Measurements from ENCODE around the gene PLEKHD1.

PLEKHD1 gene

DNA sequence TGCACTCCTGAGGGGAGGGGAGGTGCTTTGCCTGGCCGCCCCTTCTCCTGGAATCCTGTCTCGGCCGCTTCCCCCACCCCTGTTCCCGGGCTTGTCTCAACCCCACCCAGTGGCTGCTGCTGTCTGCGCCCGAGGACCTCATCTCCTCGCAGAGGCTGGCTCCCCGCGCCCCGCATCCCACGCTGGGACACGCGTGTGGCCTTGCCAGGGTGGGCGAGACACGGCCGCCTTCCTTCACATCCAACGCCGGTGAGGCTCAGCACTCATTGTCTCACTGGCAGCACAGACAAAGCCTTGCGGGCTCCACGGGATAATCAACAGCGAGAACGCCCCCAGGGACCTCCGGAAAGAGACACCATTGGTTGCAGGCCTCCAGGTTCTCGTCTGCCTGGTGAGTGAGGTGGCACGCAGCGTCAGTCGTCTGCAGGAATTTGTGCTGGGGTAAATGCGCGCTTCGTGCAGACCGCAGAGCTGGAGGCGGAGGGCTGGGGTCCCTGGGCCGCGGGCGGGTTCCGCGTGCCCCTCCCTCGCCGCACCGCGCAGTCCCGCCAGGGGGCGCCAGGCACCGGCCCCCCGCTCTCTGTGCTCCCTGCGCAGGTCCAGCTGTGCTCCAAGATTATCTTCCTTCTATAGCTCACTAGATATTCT, 63.3 kb downstream of the PLEKHD1 start:
- DNase-seq (ENCODE audit: low read depth in 2 of 2, low spot score in 1 of 2): no peak

DNA sequence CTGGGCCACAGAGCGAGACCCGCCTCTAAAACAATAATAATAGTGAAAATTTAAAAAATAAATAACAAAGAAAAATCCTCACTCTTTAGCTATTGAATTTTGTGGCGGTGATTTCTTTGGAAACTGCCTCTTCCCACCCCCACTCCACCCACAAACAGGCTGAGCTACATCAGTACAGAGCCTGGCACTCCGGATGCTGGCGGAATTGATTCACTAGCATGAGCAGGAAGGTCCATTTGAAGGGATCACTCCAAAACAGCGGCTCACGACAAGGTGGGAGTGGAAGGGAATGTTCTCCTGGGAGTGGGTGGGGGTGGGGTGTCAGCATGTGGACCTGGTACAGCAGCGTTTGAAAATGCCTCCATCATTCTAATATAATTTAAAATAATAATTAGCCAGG, 64.0 kb downstream of the PLEKHD1 start:
- DNase-seq (ENCODE audit: low read depth in 2 of 2, low spot score in 1 of 2): no peak

DNA sequence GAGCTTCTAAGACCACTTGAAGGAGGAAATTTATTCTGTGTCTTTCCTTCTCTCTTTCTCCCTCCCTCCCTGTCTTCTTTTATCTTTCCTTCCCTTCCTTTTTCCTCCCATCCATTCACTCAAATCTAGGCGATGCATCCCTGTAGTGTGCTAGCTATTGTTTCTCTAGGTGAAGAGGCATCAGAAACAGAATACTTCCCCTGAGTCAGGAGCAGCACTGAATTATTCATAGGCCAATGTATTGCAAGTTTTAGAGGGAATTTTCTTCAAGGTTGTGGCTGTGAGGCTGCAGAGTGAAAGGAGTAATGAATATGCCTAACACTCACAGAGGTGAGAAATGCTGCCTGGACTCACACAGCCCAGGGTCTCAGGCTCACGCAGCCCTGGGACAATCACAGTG, 67.0 kb downstream of the PLEKHD1 start:
- DNase-seq (ENCODE audit: low read depth in 2 of 2, low spot score in 1 of 2): no peak

DNA sequence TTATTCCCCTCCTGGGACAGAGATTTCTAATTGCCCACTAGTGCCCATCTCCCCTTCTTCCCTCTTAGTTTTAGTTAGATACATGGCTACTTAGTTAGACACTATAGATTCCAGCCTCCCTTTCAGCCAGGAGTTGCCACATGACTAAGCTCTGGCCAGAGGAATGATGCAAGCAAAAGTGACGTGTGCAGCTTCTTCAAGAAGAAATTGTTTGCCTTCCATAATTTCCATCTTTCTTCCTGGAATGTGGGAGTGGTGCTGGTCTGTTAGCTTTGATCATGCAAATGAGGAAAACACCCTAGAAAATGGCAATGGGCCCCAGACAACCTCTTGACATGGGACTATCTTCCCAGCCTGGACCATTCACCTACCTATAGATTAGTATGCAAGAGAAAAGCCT, 68.7 kb downstream of the PLEKHD1 start:
- DNase-seq (ENCODE audit: low read depth in 2 of 2, low spot score in 1 of 2): no peak

DNA sequence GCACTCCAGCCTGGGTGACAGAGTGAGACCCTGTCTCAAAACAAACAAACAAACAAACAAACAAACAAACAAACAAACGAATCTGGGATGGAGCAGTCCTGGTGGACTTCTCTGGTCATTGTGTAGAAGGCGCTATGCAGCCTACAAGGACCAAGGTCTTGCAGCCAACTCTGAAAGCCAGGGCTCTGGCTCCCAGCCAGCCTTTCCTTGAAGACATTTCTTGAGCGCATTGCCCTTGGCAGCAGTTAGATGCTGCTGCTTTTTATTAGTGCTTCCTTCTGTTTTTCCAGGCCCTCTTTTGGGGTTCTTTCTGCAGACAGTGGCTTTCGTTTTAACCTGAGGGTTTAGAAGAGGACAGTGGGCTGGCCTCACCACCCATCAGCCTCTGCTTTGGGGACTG, 70.0 kb downstream of the PLEKHD1 start:
- DNase-seq (ENCODE audit: low read depth in 2 of 2, low spot score in 1 of 2): no peak

DNA sequence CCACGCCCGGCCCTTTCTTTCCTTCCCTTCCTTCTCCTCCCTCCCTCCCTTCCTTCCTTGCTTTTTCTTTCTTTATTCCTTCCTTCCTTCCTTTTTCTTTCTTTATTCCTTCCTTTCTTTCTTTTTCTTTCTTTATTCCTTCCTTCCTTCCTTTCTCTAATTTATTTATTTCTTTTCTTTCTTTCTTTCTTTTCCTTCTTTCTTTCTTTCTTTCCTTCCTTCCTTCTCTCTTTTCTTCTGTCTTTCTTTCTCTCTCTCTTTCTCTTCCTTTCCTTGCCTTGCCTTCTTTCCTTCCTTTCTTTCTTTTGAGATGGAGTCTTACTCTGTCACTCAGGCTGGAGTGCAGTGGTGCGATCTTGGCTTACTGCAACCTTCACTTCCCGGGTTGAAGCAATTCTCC, 74.2 kb downstream of the PLEKHD1 start:
- DNase-seq (ENCODE audit: low read depth in 2 of 2, low spot score in 1 of 2): no peak

DNA sequence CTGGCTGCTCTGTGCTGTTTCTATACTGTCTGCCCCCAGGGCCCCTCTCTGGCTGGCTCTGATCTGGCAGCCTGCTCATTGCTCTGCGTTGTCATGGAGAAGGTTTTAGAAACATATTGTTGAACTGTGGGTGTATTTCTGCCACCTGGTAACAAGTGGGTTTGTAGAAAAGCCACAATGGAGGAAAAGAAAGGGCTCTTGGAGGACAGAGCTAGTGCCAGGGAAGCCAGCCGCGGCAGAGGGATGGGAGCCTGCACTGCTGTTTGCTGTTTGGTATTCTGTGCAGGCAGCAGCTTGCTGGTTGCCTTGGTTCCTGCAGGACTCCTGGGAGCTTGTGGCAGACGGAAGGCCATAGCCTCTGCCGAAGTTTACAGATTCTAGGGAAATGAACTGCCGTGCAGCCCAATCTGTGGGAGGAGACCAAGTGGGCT, 75.1 kb downstream of the PLEKHD1 start:
- no peak for DNase-seq (ENCODE audit: low read depth in 2 of 2, low spot score in 1 of 2)

DNA sequence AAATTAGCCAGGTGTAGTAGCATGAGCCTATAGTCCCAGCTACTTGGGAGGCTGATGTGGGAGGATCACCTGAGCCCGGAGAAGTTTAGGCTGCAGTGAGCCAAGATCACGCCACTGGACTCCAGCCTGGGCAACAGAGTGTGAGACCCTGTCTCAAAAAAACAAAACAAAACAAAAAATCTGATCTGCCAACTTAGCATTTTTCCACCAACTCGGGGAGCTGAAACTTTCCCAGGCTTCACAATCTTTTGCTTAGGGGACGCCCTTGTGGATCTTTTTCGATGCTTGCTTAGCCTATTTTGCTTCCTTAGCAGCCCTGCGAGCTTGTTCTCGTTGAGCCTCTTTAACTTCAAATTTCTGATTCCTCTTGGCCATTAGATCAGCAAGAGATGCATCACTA, 76.3 kb downstream of the PLEKHD1 start:
- no peak for DNase-seq (ENCODE audit: low read depth in 2 of 2, low spot score in 1 of 2)

DNA sequence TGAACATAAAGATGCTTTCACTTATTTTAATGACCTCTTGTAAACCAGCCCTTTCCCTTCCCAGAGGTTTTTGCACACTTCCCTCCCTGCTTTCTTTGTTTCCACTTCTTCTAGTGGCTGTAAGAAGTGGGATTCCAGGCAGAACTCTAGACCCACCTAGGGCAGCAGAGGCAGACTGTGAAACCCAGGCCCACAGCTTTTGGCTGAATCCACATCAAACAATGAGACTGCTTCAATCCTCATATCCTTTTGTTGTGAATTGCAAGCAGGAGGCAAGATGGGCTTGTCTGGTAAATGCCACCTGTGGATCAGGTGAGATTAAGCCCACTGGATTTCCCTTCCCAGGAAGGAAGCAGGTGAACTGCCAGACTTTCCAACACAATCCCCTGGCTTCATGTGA, 77.4 kb downstream of the PLEKHD1 start:
- no peak for DNase-seq (ENCODE audit: low read depth in 2 of 2, low spot score in 1 of 2)

DNA sequence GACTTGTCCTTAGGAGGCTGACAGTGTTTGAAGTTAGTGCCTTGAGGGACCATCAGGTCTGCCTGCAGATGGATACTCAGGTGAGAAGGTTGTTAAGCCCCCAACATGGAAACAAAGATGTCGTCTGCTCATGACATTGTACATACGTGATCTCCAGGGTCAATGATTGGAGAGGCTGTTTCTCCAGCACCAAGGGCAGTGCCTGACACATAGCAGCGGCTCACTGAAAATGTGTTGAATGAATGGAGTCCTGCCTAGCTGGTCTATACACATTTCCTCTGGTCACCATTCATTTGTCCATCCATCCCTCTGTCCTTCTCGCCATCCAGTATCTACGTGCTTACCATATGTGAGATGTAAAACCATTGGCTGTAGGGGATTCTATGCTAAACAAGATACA, 83.0 kb downstream of the PLEKHD1 start:
- no peak for DNase-seq (ENCODE audit: low read depth in 2 of 2, low spot score in 1 of 2)

DNA sequence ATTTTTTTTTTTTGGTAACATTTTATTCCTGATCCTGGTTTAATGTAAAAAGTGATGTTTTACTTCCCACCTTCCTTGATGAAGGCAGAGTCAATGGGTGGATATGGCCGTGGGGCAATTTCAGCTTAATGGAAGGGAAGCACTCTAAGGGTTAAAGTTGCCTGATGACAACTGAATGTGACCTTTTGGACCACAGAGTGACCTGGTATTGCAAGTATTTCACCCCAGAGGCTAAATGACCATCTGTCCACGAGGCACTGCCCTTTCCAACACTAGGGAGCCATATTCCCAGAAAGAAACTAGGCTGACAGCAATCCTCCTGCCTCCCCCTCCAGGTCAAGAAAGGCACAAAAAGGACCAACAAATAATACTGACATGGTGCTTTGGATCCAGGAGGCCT, 85.3 kb downstream of the PLEKHD1 start:
- no peak for DNase-seq (ENCODE audit: low read depth in 2 of 2, low spot score in 1 of 2)

DNA sequence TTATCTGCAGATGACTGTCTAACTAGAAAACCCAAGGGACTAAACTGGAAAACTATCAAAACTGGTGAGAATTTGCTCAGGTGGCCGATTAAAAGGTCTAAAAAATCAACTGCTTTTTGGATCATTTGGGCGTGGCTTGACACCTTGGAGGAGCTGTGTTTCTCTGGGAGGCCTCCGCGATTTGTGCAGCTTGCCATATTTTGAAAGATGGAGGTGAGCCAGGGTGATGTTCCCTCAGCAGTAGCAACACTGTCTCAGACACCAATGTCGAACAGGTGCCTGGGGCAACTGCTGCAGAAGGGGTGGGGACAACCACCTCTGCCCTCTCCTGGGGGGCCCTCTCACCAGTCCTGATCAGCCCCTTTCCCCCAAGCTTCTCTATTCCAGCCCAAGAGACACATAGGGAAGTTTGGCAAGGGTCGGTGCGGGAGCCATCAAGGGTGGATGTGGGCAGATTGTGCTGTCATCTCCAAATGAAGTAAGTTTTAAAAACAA, 86.4 kb downstream of the PLEKHD1 start:
- no peak for DNase-seq (ENCODE audit: low read depth in 2 of 2, low spot score in 1 of 2)

DNA sequence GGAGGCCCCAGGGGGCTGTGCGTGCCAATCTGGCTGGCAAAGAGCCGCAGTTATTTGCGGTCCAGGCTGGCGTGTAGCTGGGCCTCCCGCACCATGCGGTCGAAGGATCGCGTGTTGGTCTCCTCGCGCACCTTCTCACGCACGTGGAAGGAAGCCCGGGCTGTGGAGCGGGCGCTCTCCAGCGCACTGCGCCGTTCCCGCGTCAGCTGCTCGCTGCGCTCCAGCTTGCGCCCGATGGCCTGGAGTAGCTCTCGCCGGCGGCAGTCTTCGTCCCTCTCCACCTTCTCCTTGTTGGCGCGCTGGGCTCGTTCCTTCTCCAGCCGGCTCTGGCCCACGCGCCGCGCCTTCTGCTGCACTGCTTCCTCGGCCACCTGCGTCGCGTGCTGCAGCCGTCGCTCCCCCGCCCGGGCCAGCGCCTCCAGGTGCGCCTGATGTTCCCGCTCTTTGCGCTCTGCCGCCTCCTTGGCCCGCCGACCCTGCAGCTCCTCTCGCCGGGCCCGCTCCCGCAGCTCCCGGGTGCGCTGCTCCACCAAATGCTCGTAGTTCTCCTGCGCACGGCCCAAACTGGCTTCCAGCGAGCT, 87.0 kb downstream of the PLEKHD1 start:
- DNase-seq (ENCODE audit: low read depth in 2 of 2, low spot score in 1 of 2): no peak

DNA sequence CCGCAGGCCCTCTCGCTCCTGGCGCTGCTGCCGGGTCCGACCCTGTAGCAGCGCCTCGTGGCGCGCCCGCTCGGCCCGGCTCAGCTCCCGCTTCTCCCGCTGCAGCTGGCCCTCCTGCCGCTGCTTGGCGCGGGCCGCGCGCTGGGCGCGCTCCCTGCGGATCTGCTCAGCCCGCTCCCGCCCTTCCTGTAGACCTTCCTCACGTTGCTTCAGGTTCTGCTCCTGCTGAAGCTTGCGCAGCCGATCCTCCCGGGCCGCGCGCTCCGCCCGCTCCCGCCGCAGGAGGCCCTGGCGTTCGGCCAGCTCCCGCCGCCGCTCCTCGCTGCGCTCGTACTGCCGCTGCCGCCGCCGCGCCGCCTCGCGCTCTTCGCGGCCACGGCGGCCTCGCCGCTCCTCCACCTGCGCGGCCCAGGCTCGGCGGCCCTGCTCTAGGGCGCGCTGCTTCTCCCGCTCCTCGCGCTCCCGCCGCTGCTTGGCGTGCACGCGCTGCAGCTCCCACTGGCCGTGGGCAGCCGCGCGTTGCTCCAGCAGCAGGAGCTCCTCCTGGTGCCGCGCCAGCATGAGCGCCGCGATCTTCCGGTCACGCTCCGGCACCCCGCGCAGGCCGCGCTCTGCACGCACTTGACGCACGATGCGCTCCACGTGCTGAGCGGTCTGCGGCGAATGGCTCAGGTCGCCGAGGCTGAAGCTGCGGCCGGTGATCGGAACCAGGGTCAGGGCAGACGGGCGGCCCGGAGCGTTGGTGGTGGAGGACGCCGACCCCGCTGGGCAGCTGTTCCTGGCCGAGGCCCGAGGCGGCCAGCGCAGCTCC, 87.7 kb downstream of the PLEKHD1 start:
- no peak for DNase-seq (ENCODE audit: low read depth in 2 of 2, low spot score in 1 of 2)

DNA sequence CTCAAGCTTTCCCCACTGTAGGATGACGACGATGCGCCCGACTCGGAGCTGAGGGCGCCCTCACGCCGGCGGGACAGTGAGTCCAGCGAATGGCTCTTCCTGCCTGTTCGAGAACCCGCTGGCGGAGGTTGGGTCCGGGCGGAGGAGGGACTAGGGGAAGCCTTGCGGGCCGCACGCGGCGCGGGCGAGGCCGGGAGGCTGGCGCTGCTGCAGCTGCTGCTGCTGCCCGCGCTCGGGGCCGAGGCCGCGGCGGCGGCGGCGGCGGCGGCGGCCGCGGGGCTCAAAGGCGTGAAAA, 88.3 kb downstream of the PLEKHD1 start:
- no peak for DNase-seq (ENCODE audit: low read depth in 2 of 2, low spot score in 1 of 2)

DNA sequence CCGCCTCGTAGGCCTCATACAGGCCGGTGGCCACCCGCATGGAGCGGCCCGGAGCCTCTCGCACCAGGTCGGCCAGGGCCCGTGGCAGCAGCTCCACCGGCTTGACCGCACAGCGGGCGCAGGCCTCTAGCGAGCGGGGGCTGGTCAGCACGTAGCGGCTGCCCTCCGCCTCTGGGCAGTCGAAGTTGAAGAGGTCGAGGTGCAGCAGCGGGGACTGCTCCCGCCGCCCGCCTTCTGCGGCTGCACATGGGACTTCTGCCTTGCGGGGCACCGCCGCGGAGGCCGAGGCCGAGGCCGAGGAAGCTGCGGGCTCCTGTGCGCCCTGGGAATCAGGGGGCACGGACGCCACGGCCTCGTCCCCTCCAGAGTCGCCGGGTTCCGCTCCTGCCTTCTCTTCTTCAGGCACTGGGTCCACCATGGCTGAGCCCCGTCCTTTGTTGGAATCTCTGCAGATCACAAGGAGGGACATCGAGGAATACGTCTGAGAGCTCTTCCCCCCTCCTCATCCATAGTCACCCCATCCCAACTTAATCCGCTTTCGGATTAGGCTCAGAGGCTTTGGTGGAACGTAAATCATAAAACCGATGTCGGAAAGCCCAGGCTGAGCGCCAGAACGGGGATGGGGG, 88.8 kb downstream of the PLEKHD1 start:
- no peak for DNase-seq (ENCODE audit: low read depth in 2 of 2, low spot score in 1 of 2)

DNA sequence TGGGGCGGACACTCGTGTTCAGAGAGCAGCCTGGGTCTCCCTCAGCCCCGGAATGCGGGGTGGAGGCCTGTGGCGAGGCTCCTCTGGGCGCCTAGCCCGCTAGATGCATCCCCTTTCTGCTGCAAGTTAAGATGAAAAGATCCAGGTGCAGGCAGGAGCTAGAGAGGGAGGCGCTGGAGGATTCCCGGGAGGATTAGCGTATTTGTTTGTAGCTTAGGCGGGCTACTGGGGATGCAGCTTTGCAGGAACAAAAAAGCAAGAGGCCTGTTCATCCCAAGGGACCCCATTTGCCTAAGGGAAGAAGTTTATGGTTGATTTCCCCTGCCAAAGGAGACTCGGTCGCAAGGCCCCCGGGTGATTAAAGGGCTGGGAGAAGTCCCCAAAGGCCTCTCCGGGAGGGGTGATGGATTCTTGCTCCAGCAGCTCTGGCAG, 89.3 kb downstream of the PLEKHD1 start:
- DNase-seq (ENCODE audit: low read depth in 2 of 2, low spot score in 1 of 2): no peak

DNA sequence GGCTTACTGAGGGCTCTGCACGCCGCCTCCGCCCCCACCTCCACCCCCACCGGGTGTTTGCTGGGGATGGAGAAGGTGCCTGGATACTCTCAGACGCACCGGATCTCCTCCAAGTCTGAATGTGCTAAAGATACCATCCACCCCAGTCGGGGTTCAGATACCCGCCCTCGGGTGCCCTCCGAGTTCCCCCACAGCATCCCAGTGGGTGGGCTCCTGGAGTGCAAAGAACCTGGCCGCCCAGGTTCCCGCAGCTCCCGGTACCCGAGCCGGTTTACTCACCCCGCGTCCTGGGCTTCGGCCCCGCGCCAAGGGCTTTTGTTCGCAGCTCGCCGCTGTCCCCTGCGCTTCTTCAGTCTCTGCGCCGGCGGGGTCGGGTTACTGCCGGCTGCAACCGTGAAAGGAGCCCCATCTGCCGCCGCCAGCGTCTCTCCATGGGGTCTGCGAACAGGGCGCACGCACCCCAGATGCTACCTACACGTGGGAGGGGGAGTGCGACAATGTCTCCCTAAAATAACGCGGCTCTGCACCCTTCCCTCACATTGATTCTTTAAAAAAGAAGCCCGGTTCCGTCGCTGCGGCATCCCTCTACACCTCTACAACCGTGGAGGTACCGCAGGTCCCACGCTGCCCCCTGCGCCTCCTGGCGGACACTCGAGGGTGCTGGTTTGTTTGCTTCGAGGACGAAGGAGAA, 89.9 kb downstream of the PLEKHD1 start, which contains the start of gene CCDC177:
TSS of gene CCDC177 (minus strand) at position 609 of the 691 bp plus-strand sequence. CDS start 1,249 bp downstream, outside the sequence.
- peak; percentile 46 to 59 for DNase-seq (ENCODE audit: low read depth in 2 of 2, low spot score in 1 of 2)

DNA sequence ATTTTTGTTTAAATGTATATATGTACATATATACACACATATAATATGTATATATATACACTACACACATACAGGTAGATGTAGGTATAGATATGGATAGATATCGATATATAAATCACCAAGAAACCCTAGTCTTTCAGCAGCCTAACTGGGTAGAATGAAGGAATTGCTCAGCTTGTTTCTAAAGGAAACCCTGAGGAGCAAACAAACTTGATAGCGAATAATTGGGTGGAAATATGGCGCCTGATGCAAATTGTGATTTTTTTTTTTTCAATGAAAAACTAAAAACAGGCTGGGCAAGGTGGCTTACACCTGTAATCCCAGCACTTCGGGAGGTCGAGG, 90.4 kb downstream of the PLEKHD1 start:
- no peak for DNase-seq (ENCODE audit: low read depth in 2 of 2, low spot score in 1 of 2)

DNA sequence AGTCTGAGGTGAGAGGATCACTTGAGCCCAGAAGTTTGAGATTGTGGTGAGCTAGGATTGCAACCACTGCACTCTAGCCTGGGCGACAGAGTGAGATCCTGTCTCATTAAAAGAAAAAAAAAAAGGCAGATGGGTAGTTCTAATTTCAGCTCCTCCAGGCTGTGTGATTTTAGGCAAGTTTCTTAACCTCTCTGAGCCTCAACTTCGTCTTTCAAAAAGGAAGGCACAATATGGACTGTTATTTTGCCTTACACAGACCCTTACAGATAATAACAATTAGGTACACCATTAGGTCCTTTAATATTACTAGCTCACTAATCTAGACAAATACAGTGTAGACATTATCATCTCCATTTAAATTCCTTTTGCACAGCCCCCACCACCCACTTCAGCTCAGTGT, 94.9 kb downstream of the PLEKHD1 start:
- no peak for DNase-seq (ENCODE audit: low read depth in 2 of 2, low spot score in 1 of 2)

DNA sequence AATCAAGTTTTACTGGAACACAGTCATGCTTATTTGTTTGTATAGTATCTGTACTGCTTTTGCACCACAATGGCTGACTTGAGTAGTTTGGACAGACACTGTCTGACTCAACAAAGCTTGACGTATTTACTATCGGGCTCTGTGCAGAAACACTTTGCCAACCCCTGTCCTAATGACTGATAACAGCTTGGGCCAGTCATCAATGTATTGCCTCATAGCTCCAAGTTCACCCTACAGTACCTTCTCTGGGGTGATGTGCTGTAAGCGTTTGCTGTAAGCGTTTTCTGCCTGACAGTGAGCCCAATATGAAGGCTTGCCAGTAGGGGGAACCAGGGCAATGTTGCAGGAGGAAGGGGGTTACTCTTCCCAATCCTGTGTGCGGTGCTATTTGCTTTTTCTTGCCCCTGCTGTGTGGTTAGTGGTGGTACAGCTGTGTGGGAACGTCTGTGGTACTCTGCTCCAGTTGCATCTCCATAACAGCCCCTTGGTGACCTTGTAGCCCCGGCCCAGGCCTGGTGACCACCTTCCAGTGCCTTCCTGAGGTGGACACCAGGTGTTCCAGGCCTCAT, 95.6 kb downstream of the PLEKHD1 start:
- DNase-seq (ENCODE audit: low read depth in 2 of 2, low spot score in 1 of 2): no peak

Data from stimulated activated CD8-positive, alpha-beta memory T cell treated with anti-CD3 and anti-CD28 coated beads, Interleukin-4, amount 100 ng/mL, for 4 hours (primary cell).